Spleen (tissue), 7 donors: ENCODE data around the gene CEACAM3.

Experiments used
- POLR2A ChIP-seq, 3 donors: fragments of 450-650 bp; IDR thresholded peaks; one replicate each; pipeline ENCODE4 v1.5.1; 2017; ENCODE audit warnings: antibody characterized with exemption in 3 of 3, mild to moderate bottlenecking in 1 of 3
- TF ChIP-seq, protein P1 (sequence below), 11 experiments: fragments of 200-600 bp in 7 of 11; fragments of 450-650 bp in 4 of 11; sonication (generic) in 4 of 11; IDR thresholded peaks in 8 of 11; conservative IDR thresholded peaks in 3 of 11; 1 replicate in 7 of 11; 2 replicates in 4 of 11; pipeline versions ENCODE4 v1.4.0 to v1.8.0; 2016 to 2021; ENCODE audit warnings: antibody characterized with exemption in 11 of 11, inconsistent platforms in 4 of 11, mild to moderate bottlenecking in 1 of 11
- donor health status: DM: no; HTN: no; CAD: no; lungs with moderate emphysema.
- donor health status: DM: no; HTN: no; CAD: no.
- donor health status: DM: no; HTN: no; CAD: no.

DNA sequence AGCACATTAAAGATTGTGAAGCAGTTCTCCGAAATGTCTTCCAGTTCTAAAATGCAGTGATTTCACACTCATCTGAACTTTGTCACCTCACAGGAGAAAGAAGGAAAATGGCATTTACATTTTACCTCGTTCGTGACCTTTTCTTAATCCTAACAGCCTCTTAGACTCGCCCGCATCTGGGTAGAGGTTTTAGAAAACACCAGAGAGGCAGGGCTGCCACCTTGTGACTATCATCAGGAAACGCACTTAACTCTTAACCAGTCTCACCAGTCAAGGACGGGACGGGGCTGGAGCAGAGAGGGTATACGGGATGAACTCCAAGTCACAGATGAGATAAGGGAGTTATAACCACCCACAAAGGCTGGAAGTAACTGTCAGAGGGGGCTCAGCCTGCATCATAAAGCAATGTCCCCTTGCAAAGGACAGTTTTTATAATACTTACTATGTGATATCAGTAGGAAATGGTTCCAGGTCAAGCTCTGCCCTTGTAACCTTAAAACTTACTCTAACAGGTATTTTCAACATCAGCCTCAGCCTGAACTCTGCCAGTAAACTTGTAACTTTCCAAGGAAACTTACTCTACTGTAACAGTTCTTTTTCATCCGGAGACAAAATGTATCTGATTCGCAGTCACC lies 49.7 kb upstream of the CEACAM3 start:
- TF ChIP-seq POLR2A (IDR thresholded peaks at IDR 0.05), result no peak
- TF ChIP-seq, protein P1, sequence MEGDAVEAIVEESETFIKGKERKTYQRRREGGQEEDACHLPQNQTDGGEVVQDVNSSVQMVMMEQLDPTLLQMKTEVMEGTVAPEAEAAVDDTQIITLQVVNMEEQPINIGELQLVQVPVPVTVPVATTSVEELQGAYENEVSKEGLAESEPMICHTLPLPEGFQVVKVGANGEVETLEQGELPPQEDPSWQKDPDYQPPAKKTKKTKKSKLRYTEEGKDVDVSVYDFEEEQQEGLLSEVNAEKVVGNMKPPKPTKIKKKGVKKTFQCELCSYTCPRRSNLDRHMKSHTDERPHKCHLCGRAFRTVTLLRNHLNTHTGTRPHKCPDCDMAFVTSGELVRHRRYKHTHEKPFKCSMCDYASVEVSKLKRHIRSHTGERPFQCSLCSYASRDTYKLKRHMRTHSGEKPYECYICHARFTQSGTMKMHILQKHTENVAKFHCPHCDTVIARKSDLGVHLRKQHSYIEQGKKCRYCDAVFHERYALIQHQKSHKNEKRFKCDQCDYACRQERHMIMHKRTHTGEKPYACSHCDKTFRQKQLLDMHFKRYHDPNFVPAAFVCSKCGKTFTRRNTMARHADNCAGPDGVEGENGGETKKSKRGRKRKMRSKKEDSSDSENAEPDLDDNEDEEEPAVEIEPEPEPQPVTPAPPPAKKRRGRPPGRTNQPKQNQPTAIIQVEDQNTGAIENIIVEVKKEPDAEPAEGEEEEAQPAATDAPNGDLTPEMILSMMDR (IDR thresholded peaks at IDR 0.05 in 8 of 11, conservative IDR thresholded peaks at IDR 0.05 in 3 of 11), result peak in 6 of 11 experiments; percentile 24 to 48 (median 41)
